HEK293 (cell line): ENCODE results near the gene TRO.

Experiments
- CTCF ChIP-seq: fragments of 450-650 bp; formaldehyde crosslinking; IDR thresholded peaks from 2 replicates; pipeline ENCODE4 v1.5.1; 2016; ENCODE audit warnings: missing biosample characterization, missing genetic modification characterization
- IKZF3 ChIP-seq: fragments of 450-650 bp; IDR thresholded peaks from 2 replicates; pipeline ENCODE4 v1.5.0; 2018; ENCODE audit warnings: missing biosample characterization, mild to moderate bottlenecking, missing genetic modification characterization, moderate library complexity
- ZBTB1 ChIP-seq: fragments of 450-650 bp; formaldehyde crosslinking; IDR thresholded peaks from 2 replicates; pipeline ENCODE4 v1.5.1; 2016; ENCODE audit warnings: missing biosample characterization, missing genetic modification characterization
- ZNF561 ChIP-seq: fragments of 450-650 bp; IDR thresholded peaks from 2 replicates; pipeline ENCODE4 v1.5.1; 2018; ENCODE audit warnings: missing biosample characterization, missing genetic modification characterization, borderline replicate concordance
- ZNF670 ChIP-seq: fragments of 450-650 bp; formaldehyde crosslinking; IDR thresholded peaks from 2 replicates; pipeline ENCODE4 v1.5.1; 2016; ENCODE audit warnings: missing biosample characterization, missing genetic modification characterization, low read depth
- ZNF707 ChIP-seq: fragments of 450-650 bp; formaldehyde crosslinking; IDR thresholded peaks from 2 replicates; pipeline ENCODE4 v1.5.1; 2016; ENCODE audit warnings: missing biosample characterization, missing genetic modification characterization
- ZSCAN4 ChIP-seq: fragments of 450-650 bp; formaldehyde crosslinking; IDR thresholded peaks from 2 replicates; pipeline ENCODE4 v1.5.1; 2017; ENCODE audit warnings: missing biosample characterization, missing genetic modification characterization

- TF ChIP-seq CTCF (tag by site-specific recombination), result no peak
- TF ChIP-seq ZBTB1 (tag by site-specific recombination), result no peak
- TF ChIP-seq ZNF707, result no peak
- TF ChIP-seq IKZF3, result no peak
- TF ChIP-seq ZNF561 (tag by site-specific recombination), result no peak
- no peak for TF ChIP-seq ZNF670 (tag by site-specific recombination)
- no peak for TF ChIP-seq ZSCAN4 (tag by site-specific recombination)
Observed at GRCh38 chrX:54978448-54978847, 57.8 kb downstream of the TRO start.
